Natural killer cell (primary cell): Measurements from ENCODE around the gene LRRC73. TPM values are rescaled to one million over a fixed set of nuclear protein-coding genes. Genes with fewer than 3 reads are reported as not detected.
"Not testable (repeated sequence)": the region's sequence is repeated elsewhere in the genome, so short reads cannot be mapped to it uniquely, and the experiment has no call there.

Experiments
- ATAC-seq, 3 donors: fragments of 150-1000 bp in 2 of 3; fragments of 200-7000 bp in 1 of 3; cut with Tn5 transposase; 1 replicate in 1 of 3; 2 replicates in 2 of 3; pipeline ENCODE4 v1.10.0; 2021; ENCODE audit warnings: mild to moderate bottlenecking in 2 of 3, moderate library complexity in 2 of 3
- DNase-seq, 2 donors: peaks; one replicate each; pipeline versions ENCODE4 v3.0.0 to v3.0.0-alpha.2; 2013 to 2021; ENCODE audit warnings: mixed read lengths in 1 of 2
- H3K27ac ChIP-seq: one replicate; pipeline ENCODE4 v1.5.1; 2013; ENCODE audit warnings: mild to moderate bottlenecking, low read length
- H3K27me3 ChIP-seq: one replicate; pipeline ENCODE4 v1.6.1; 2013; ENCODE audit warnings: low read length; ENCODE audit not compliant: control insufficient read depth, insufficient read depth
- H3K36me3 ChIP-seq: one replicate; pipeline ENCODE4 v1.6.1; 2013; ENCODE audit warnings: low read length; ENCODE audit not compliant: control insufficient read depth, insufficient read depth
- H3K4me1 ChIP-seq: one replicate; pipeline ENCODE4 v1.6.1; 2013; ENCODE audit warnings: low read length; ENCODE audit not compliant: control insufficient read depth, insufficient read depth
- H3K4me3 ChIP-seq: one replicate; pipeline ENCODE4 v1.5.1; 2013; ENCODE audit warnings: low read length
- H3K9me3 ChIP-seq: one replicate; pipeline ENCODE4 v1.6.1; 2013; ENCODE audit warnings: low read length; ENCODE audit not compliant: control insufficient read depth, insufficient read depth
- H3K27ac Mint-ChIP-seq, 2 donors: one replicate each; pipeline ENCODE4 v1.8.0; 2022; ENCODE audit warnings: mild to moderate bottlenecking in 2 of 2, mixed read lengths in 2 of 2, moderate library complexity in 1 of 2
- H3K27me3 Mint-ChIP-seq, 2 donors: one replicate each; pipeline ENCODE4 v1.8.0; 2022; ENCODE audit warnings: low read depth in 2 of 2, mixed read lengths in 2 of 2
- H3K36me3 Mint-ChIP-seq: one replicate; pipeline ENCODE4 v1.8.0; 2022; ENCODE audit warnings: mixed read lengths
- H3K4me1 Mint-ChIP-seq, 2 donors: one replicate each; pipeline ENCODE4 v1.8.0; 2022; ENCODE audit warnings: mixed read lengths in 2 of 2
- H3K4me3 Mint-ChIP-seq: one replicate; pipeline ENCODE4 v1.8.0; 2022; ENCODE audit warnings: mild to moderate bottlenecking, moderate library complexity, mixed read lengths
- H3K9me3 Mint-ChIP-seq, 2 donors: one replicate each; pipeline ENCODE4 v1.8.0; 2022; ENCODE audit warnings: mixed read lengths in 2 of 2
- CTCF ChIP-seq: fragments of 200-600 bp; IDR thresholded peaks from one replicate; pipeline ENCODE4 v1.8.0; 2022; ENCODE audit warnings: antibody characterized with exemption
- WGBS: methylation state at CpG from one replicate; pipeline ENCODE4 v1.1.7; 2013; ENCODE audit warnings: missing lambda C conversion rate; ENCODE audit not compliant: insufficient coverage; 5-methylcytosine and 5-hydroxymethylcytosine counted together
- intact Hi-C: fragments of 100-400 bp; cut with micrococcal nuclease; formaldehyde crosslinking; loops from one replicate; pipeline ENCODE4 v1.14.2; 2022
- total RNA-seq, 4 donors: library from RNA; stranded (reverse); fragments of 120-200 nt in 1 of 4; gene quantifications; one replicate each; pipeline versions ENCODE4 v1.2.3 to v1.2.4, GENCODE V29; 2013 to 2022

Gene LRRC73
- under 1 TPM; 0.24 to 0.68 (median 0.45) TPM for total RNA-seq
- total RNA-seq (2013) = 0.05 TPM

GRCh38 chr6:43509984-43510826 is at the start of gene LRRC73:
LRRC73 (minus strand) TSS chr6:43510346; CDS start chr6:43509785, 561 bp downstream.
- DNase-seq (peak; percentile 85 to 87), ATAC-seq (peak; percentile 83 to 85 (median 84))
- WGBS = 16% methylated on average over 96 of the region's 96 CpGs
- Mint-ChIP-seq H3K36me3 (peaks cover 6% of the 10 kb centered on the region), H3K4me1 (peaks cover 7 to 28% of the 10 kb centered on the region in 2 donors), H3K4me3 (peak within 1 kb of the TSS; percentile 80), H3K27me3 (peaks cover 10 to 12% of the 10 kb centered on the region in 2 donors), H3K27ac (peak within 1 kb of the TSS in 1 of 2 donors; percentile 87), H3K9me3 (no peaks in the 10 kb centered on the region)
- H3K9me3 ChIP-seq = no peaks in the 10 kb centered on the region
- H3K27ac ChIP-seq = no peak within 1 kb of the TSS
- H3K27me3 ChIP-seq = peaks cover 17% of the 10 kb centered on the region
- H3K36me3 ChIP-seq = peaks cover 44% of the 10 kb centered on the region
- intact Hi-C loops = loop anchor here (10.0 kb wide), 3 partner anchors 65 to 275 kb away; partner anchors contain the start of genes POLH, XPO5 and ZNF318
- no peak for TF ChIP-seq CTCF
- no peak within 1 kb of the TSS for H3K4me3 ChIP-seq
- H3K4me1 ChIP-seq = peaks cover 19% of the 10 kb centered on the region

GRCh38 chr6:43559328-43559727 is 49.2 kb upstream of the LRRC73 start:
- H3K9me3 ChIP-seq = no peaks in the 10 kb centered on the region
- Mint-ChIP-seq H3K4me1 (no peaks in the 10 kb centered on the region), H3K27ac (no peak overlapping the region), H3K36me3 (peaks cover 31% of the 10 kb centered on the region), H3K9me3 (no peaks in the 10 kb centered on the region), H3K27me3 (no peaks in the 10 kb centered on the region), H3K4me3 (no peak overlapping the region)
- no peak for ATAC-seq
- H3K4me3 ChIP-seq = no peak overlapping the region
- H3K27ac ChIP-seq = no peak overlapping the region
- no peaks in the 10 kb centered on the region for H3K27me3 ChIP-seq
- no peak for TF ChIP-seq CTCF
- H3K36me3 ChIP-seq = peaks cover 77% of the 10 kb centered on the region
- DNase-seq = no peak
- no peaks in the 10 kb centered on the region for H3K4me1 ChIP-seq
- intact Hi-C loops = no loop called here

GRCh38 chr6:43557620-43558019 is 47.5 kb upstream of the LRRC73 start:
- H3K9me3 ChIP-seq, H3K4me1 ChIP-seq, H3K27ac Mint-ChIP-seq, H3K4me3 Mint-ChIP-seq, ATAC-seq, H3K27me3 Mint-ChIP-seq, H3K27me3 ChIP-seq, H3K9me3 Mint-ChIP-seq, H3K27ac ChIP-seq, intact Hi-C loops, H3K4me3 ChIP-seq, DNase-seq, H3K4me1 Mint-ChIP-seq: not testable (repeated sequence)
- 100% methylated on average over 6 of the region's 7 CpGs for WGBS
- peaks cover 39% of the 10 kb centered on the region for H3K36me3 Mint-ChIP-seq
- peaks cover 75% of the 10 kb centered on the region for H3K36me3 ChIP-seq

- Mint-ChIP-seq H3K27me3 (no peaks in the 10 kb centered on the region), H3K36me3 (peaks cover 36% of the 10 kb centered on the region), H3K4me3 (no peak overlapping the region), H3K4me1 (peaks cover 9 to 10% of the 10 kb centered on the region in 2 donors), H3K9me3 (no peaks in the 10 kb centered on the region), H3K27ac (no peak overlapping the region)
- no peak overlapping the region for H3K4me3 ChIP-seq
- ATAC-seq (no peak), DNase-seq (no peak)
- peaks cover 14% of the 10 kb centered on the region for H3K4me1 ChIP-seq
- H3K27ac ChIP-seq = peak overlapping the region; percentile 42
- TF ChIP-seq CTCF = no peak
- H3K27me3 ChIP-seq = no peaks in the 10 kb centered on the region
- no peaks in the 10 kb centered on the region for H3K9me3 ChIP-seq
- H3K36me3 ChIP-seq = peaks cover 70% of the 10 kb centered on the region
- intact Hi-C loops = no loop called here
- 96% methylated on average over 2 of the region's 3 CpGs for WGBS
Measured at GRCh38 chr6:43547222-43547621, 37.1 kb upstream of the LRRC73 start.
